Left lung (tissue), 10 donors: ENCODE data around the gene C2. TPM values are rescaled to one million over a fixed set of nuclear protein-coding genes. Genes with fewer than 3 reads are reported as not detected.
A peak's percentile ranks its signal among the peaks of the same experiment; 100 is the strongest.

Source experiments
- ATAC-seq: fragments of 200-7000 bp; cut with Tn5 transposase; one replicate; pipeline ENCODE4 v1.9.1; 2020; ENCODE audit warnings: moderate library complexity
- DNase-seq, 4 donors: peaks; one replicate each; pipeline ENCODE4 v3.0.0-alpha.2; 2013 to 2020
- H3K27ac ChIP-seq, 2 donors: fragments of 200-600 bp; sonication (generic) in 1 of 2; one replicate each; pipeline versions ENCODE4 v1.5.0 to v1.8.0; 2020 to 2021
- H3K27me3 ChIP-seq, 2 donors: fragments of 200-600 bp; sonication (generic) in 1 of 2; one replicate each; pipeline versions ENCODE4 v1.5.0 to v1.8.0; 2020 to 2021
- H3K36me3 ChIP-seq, 2 donors: fragments of 200-600 bp; sonication (generic) in 1 of 2; one replicate each; pipeline versions ENCODE4 v1.5.0 to v1.8.0; 2020 to 2021
- H3K4me1 ChIP-seq, 2 donors: fragments of 200-600 bp; one replicate each; pipeline ENCODE4 v1.8.0; 2021
- H3K4me3 ChIP-seq, 2 donors: fragments of 200-600 bp; sonication (generic) in 1 of 2; one replicate each; pipeline versions ENCODE4 v1.5.0 to v1.8.0; 2020 to 2021; ENCODE audit warnings: mild to moderate bottlenecking in 1 of 2
- H3K9me3 ChIP-seq, 2 donors: fragments of 200-600 bp; sonication (generic) in 1 of 2; one replicate each; pipeline versions ENCODE4 v1.5.0 to v1.8.0; 2020 to 2021
- intact Hi-C, 2 donors: fragments of 100-400 bp; cut with DNase I; formaldehyde crosslinking; loops; one replicate each; pipeline versions ENCODE4 v1.11.2 to v1.14.2; 2022
- polyA plus RNA-seq, 6 donors: library from polyadenylated mRNA; unstranded; fragments of 120-200 nt; gene quantifications; one replicate each; pipeline ENCODE4 v1.2.1, GENCODE V29; 2013; ENCODE audit not compliant: insufficient read length in 6 of 6
- total RNA-seq, 2 donors: library from RNA; stranded (reverse); fragmentation: NEBNext Ultra II Directional; extraction: Animal tissue kit (Norgen Biotek cat#: 25700); gene quantifications; one replicate each; pipeline ENCODE4 v1.2.1, GENCODE V29; 2021
- TF ChIP-seq, protein P1 (sequence below), 2 donors: fragments of 200-600 bp; sonication (generic) in 1 of 2; IDR thresholded peaks; one replicate each; pipeline versions ENCODE4 v1.5.0 to v1.8.0; 2021; ENCODE audit warnings: antibody characterized with exemption in 2 of 2
- donor health status: DM: no; HTN: yes; CAD: no.
- donor health status: DM: no; HTN: no; CAD: no.

Gene C2
- total and polyA plus RNA-seq, 8 donors, result 3.3 to 192 (median 5.2) TPM

DNA sequence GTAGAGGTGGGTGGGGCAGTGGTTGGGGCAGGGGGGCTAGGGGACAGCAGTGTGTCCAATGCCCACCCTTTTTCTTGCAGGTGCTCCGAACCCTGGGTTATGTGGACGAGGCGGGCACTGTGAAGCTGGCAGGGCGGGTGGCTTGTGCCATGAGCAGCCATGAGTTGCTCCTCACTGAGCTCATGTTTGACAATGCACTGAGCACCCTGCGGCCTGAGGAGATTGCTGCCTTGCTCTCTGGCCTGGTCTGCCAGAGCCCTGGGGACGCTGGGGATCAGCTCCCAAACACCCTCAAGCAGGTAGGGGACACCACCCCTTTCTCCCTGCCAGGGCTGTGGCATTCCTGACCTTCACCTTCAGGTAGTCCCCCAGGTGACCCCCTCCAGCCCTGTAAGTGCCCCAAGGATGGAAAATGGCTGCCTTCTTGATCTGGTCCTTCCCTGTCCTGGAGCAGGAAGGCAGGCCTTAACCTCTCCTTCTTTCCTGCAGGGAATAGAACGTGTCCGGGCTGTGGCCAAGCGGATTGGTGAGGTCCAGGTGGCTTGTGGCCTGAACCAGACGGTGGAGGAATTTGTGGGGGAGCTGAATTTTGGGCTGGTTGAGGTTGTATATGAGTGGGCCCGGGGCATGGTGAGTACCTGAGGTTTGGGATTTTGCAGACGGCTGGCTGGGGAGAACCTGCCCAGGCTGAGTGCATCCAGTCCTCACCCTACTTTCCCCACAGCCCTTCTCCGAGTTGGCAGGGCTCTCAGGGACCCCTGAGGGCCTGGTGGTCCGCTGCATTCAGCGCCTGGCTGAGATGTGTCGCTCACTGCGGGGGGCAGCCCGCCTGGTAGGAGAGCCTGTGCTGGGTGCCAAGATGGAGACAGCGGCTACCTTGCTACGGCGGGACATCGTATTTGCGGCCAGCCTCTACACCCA, 41.5 kb downstream of the C2 start:
- TF ChIP-seq, protein P1, sequence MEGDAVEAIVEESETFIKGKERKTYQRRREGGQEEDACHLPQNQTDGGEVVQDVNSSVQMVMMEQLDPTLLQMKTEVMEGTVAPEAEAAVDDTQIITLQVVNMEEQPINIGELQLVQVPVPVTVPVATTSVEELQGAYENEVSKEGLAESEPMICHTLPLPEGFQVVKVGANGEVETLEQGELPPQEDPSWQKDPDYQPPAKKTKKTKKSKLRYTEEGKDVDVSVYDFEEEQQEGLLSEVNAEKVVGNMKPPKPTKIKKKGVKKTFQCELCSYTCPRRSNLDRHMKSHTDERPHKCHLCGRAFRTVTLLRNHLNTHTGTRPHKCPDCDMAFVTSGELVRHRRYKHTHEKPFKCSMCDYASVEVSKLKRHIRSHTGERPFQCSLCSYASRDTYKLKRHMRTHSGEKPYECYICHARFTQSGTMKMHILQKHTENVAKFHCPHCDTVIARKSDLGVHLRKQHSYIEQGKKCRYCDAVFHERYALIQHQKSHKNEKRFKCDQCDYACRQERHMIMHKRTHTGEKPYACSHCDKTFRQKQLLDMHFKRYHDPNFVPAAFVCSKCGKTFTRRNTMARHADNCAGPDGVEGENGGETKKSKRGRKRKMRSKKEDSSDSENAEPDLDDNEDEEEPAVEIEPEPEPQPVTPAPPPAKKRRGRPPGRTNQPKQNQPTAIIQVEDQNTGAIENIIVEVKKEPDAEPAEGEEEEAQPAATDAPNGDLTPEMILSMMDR (IDR thresholded peaks at IDR 0.05), result no peak
- H3K27ac ChIP-seq, result no peak overlapping the region
- DNase-seq (peak in 1 of 4 donors; percentile 43), ATAC-seq (no peak)
- H3K4me3 ChIP-seq, result no peak overlapping the region
- H3K4me1 ChIP-seq, result peaks cover 21 to 38% of the 10 kb centered on the region in 2 donors
- peaks cover 0 to 65% of the 10 kb centered on the region in 2 donors for H3K36me3 ChIP-seq
- no peaks in the 10 kb centered on the region for H3K9me3 ChIP-seq
- intact Hi-C loops, result no loop called here
- H3K27me3 ChIP-seq, result no peaks in the 10 kb centered on the region

DNA sequence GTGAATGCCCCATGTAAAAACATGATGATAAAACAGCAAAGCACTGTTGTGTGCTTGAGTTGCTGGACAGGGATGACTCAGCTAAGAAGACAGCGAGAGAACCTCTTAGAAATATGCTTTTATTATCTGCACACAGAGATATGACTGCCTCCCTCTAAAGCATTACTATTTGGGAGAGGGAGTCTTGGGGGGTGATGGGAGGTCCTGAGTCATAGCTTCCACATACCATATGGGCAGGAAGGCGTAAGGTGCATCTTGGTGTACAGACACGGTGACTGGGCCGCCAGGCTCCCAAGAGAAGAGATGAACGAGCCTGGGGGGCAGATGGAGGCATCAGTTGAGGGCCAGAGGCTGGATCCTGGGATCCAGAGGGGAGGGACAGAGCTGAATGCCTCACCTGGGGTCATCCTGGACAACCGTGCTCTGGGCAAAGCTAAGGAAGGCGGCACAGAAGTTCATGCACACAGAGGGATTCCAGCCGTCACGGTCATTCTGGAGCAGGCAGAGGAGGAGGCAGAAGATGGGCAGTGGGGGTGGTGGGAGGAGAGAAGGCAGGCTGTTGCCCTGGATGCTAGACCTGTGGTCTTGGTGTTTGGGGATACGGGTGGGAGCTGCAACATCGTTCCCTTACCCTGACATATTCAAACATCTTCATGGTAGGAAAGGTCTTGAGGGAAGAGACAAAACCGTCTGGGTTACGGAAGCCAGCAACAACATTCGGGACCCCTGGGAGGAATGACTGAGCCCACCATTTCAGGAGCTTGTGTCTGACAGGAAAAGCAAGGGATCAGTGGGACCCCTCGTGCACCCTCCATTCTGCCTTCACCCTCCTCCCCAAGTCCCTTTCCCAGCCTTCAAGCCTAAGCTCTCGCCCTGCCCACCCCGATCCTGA, 42.4 kb downstream of the C2 start:
- H3K27ac ChIP-seq, result no peak overlapping the region
- ATAC-seq, result no peak
- H3K4me3 ChIP-seq, result no peak overlapping the region
- DNase-seq, result peak in 1 of 4 donors; percentile 32
- TF ChIP-seq, protein P1 (IDR thresholded peaks at IDR 0.05), result no peak
- peaks cover 21 to 38% of the 10 kb centered on the region in 2 donors for H3K4me1 ChIP-seq
- intact Hi-C loops, result no loop called here
- H3K27me3 ChIP-seq, result no peaks in the 10 kb centered on the region
- no peaks in the 10 kb centered on the region for H3K9me3 ChIP-seq
- H3K36me3 ChIP-seq, result peaks cover 0 to 56% of the 10 kb centered on the region in 2 donors

DNA sequence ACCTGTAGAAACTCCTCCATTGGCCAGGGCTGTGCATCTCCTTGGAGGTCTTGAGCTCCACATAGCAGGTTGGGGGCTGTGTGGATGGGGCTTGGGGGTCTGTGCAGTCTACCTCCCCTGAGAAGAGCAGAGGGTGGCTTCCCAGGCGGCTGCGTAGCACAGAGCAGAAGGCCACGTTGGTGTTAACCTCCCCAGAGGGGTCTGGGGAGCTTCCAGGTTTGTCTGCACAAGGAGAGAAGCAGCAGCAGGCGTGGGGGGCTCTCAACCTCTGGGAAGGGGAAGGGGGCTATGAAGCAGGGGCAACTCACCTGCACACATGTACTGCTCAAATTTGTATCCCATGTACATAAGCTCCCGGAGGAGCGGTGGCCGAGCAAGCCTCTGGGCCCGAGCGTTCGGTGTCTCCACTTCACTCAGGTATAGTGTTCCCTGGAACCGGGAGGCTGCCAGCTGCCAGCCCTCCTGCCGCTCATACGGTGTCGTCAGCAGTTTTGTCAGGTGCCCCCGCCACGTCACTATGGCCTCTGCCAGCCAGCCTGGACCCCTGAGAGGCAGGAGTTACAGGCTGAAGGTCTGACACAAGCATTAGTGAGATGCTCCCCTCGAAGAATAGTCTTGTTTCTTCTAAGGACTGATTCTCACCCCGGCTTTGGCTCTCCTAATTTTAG, 43.2 kb downstream of the C2 start:
- no peak for ATAC-seq
- H3K4me3 ChIP-seq, result peak overlapping the region; percentile 80 to 85
- intact Hi-C loops, result no loop called here

DNA sequence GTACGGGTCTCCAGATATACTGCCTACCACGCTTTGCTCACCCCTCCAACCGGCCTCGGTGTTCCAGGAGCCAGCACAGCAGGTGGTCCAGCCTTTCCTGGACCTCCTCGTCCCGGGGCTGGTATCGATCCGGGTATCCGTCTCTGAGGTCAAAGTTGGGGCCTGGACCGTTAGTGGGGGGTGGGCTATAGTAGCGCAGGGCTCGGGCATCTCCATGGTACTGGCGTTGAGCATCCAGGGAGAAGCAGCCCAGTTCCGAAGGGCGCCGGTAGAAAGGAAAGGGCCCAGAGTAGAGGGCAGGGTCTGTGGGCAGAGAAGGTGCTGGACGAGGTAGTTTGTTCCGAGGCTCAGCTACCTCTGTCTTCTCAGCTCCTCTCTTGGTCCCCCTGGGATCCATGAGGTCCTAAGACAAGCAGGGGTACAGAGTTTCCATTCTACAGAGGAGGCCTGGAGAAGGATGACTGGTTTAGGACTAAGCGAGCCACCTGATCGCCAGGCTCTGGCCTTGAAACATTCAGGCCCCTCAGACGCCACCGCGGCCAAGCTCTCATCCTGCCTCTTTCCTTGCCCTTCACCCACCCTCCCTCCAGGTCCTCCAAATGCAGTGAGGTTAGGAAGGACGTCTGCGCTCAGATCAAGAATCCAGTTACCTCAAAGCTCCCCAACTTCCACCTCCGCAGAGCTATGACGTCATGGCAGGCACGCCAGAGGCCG, 43.9 kb downstream of the C2 start:
- peaks cover 21 to 38% of the 10 kb centered on the region in 2 donors for H3K4me1 ChIP-seq
- DNase-seq (peak in 1 of 4 donors; percentile 65), ATAC-seq (no peak)
- TF ChIP-seq, protein P1 (IDR thresholded peaks at IDR 0.05), result no peak
- H3K9me3 ChIP-seq, result no peaks in the 10 kb centered on the region
- intact Hi-C loops, result no loop called here
- no peaks in the 10 kb centered on the region for H3K27me3 ChIP-seq
- H3K4me3 ChIP-seq, result peak overlapping the region; percentile 80 to 85
- peak overlapping the region; percentile 95 to 98 for H3K27ac ChIP-seq
- H3K36me3 ChIP-seq, result peaks cover 0 to 41% of the 10 kb centered on the region in 2 donors

More for the DNA sequence above, 43.2 kb downstream of the C2 start:
- no peaks in the 10 kb centered on the region for H3K27me3 ChIP-seq
- H3K36me3 ChIP-seq, result peaks cover 0 to 48% of the 10 kb centered on the region in 2 donors
- peaks cover 21 to 38% of the 10 kb centered on the region in 2 donors for H3K4me1 ChIP-seq
- TF ChIP-seq, protein P1 (IDR thresholded peaks at IDR 0.05), result no peak
- DNase-seq, result peak in 1 of 4 donors; percentile 80
- H3K9me3 ChIP-seq, result no peaks in the 10 kb centered on the region
- H3K27ac ChIP-seq, result peak overlapping the region; percentile 95 to 98
